PFSK-1 (cell line): ENCODE measurements around the gene ERCC2.

Source experiments
- FOXP2 ChIP-seq: optimal IDR thresholded peaks from 2 replicates; pipeline ENCODE3; 2011; ENCODE audit warnings: borderline replicate concordance, control low read depth, inconsistent platforms; ENCODE audit not compliant: insufficient read depth; ENCODE audit errors: extremely low read length, extremely low read depth
- POLR2AphosphoS5 ChIP-seq: IDR thresholded peaks from 2 replicates; pipeline ENCODE4 v1.6.1; 2012; ENCODE audit warnings: low read depth, mild to moderate bottlenecking, control low read depth, low read length, moderate library complexity
- REST ChIP-seq, 2 experiments: IDR thresholded peaks; 2 replicates each; pipeline versions ENCODE4 v1.6.1 to v1.8.0; 2011 to 2012; ENCODE audit warnings: low read depth in 2 of 2, low read length in 2 of 2, control low read depth in 1 of 2, inconsistent platforms in 1 of 2, mild to moderate bottlenecking in 1 of 2, moderate library complexity in 1 of 2; ENCODE audit not compliant: insufficient read depth in 1 of 2
- SIN3A ChIP-seq: IDR thresholded peaks from 2 replicates; pipeline ENCODE4 v1.6.1; 2012; ENCODE audit warnings: mild to moderate bottlenecking, low read length, moderate library complexity, borderline replicate concordance; ENCODE audit not compliant: insufficient read depth
- TAF1 ChIP-seq: IDR thresholded peaks from 2 replicates; pipeline ENCODE4 v1.6.1; 2012; ENCODE audit warnings: low read length, control low read depth, borderline replicate concordance; ENCODE audit not compliant: insufficient read depth

ERCC2 gene

GRCh38 chr19:45408121-45408520 lies 37.7 kb upstream of the ERCC2 start:
- TF ChIP-seq TAF1 = no peak

- TF ChIP-seq SIN3A = peak; percentile 57; the same call in 1 of the 2 replicates
- TF ChIP-seq REST (IDR thresholded peaks at IDR 0.05; ENCODE audit: insufficient read depth in 1 of 2, low read depth in 2 of 2, low read length in 2 of 2) = no peak
- TF ChIP-seq FOXP2 = no peak
- TF ChIP-seq POLR2AphosphoS5 = no peak; the same call in 1 of the 2 replicates
Observed at GRCh38 chr19:45407091-45407375, 36.7 kb upstream of the ERCC2 start.

- TF ChIP-seq REST (IDR thresholded peaks at IDR 0.05; ENCODE audit: insufficient read depth in 1 of 2, low read depth in 2 of 2, low read length in 2 of 2) (0 out of 4 replicates have a peak, but pooled peaks of 1 of the 2 experiments have one; percentile 46), POLR2AphosphoS5 (peak; percentile 67; the same call in 1 of the 2 replicates), SIN3A (peak; percentile 98; the same call in 1 of the 2 replicates), FOXP2 (peak; percentile 69), TAF1 (peak; percentile 75; the same call in 1 of the 2 replicates)
Observed at GRCh38 chr19:45406226-45407090, 36.1 kb upstream of the ERCC2 start, which contains the start of gene POLR1G. TSS of gene POLR1G (plus strand) at chr19:45406644. CDS start at chr19:45406697, 53 bp downstream.

GRCh38 chr19:45405435-45406225 lies 35.3 kb upstream of the ERCC2 start:
- TF ChIP-seq POLR2AphosphoS5 (peak; percentile 26; the same call in 1 of the 2 replicates), REST (IDR thresholded peaks at IDR 0.05; ENCODE audit: insufficient read depth in 1 of 2, low read depth in 2 of 2, low read length in 2 of 2) (no peak), TAF1 (peak; percentile 32; the same call in 1 of the 2 replicates), FOXP2 (no peak), SIN3A (0 out of 2 replicates have a peak, but pooled peaks have one; percentile 5)

- no peak for TF ChIP-seq SIN3A
- no peak for TF ChIP-seq REST (IDR thresholded peaks at IDR 0.05; ENCODE audit: insufficient read depth in 1 of 2, low read depth in 2 of 2, low read length in 2 of 2)
- TF ChIP-seq FOXP2 = no peak
- TF ChIP-seq POLR2AphosphoS5 = no peak
- no peak for TF ChIP-seq TAF1
Observed at GRCh38 chr19:45404557-45405434, 34.4 kb upstream of the ERCC2 start, which contains the start of gene PPP1R13L. TSS of gene PPP1R13L (minus strand) at chr19:45405069. CDS start at chr19:45398318, 6,751 bp downstream.
